Tibial artery (tissue), 4 donors: ENCODE results near the gene SPSB4.
A peak's percentile ranks its signal among the peaks of the same experiment; 100 is the strongest.

Experiments
- DNase-seq, 2 donors: peaks; one replicate each; pipeline ENCODE4 v3.0.0-alpha.2; 2019
- H3K27ac ChIP-seq, 2 donors: fragments of 200-600 bp; sonication (generic) in 1 of 2; 1 replicate in 1 of 2; 2 replicates in 1 of 2; pipeline ENCODE4 v1.5.1; 2018 to 2019; ENCODE audit warnings: mild to moderate bottlenecking in 1 of 2
- H3K27me3 ChIP-seq, 2 donors: fragments of 200-600 bp; sonication (generic) in 1 of 2; one replicate each; pipeline versions ENCODE4 v1.5.1 to v1.6.0; 2016 to 2019
- H3K36me3 ChIP-seq, 3 donors: fragments of 200-600 bp; sonication (generic) in 2 of 3; one replicate each; pipeline ENCODE4 v1.5.1; 2016 to 2019; ENCODE audit warnings: mild to moderate bottlenecking in 2 of 3
- H3K4me1 ChIP-seq, 4 donors: fragments of 200-600 bp; sonication (generic) in 2 of 4; 1 replicate in 3 of 4; 2 replicates in 1 of 4; pipeline ENCODE4 v1.5.1; 2016 to 2019
- H3K4me3 ChIP-seq, 2 donors: fragments of 200-600 bp; sonication (generic) in 1 of 2; 1 replicate in 1 of 2; 2 replicates in 1 of 2; pipeline ENCODE4 v1.5.1; 2018 to 2019; ENCODE audit warnings: mild to moderate bottlenecking in 2 of 2
- H3K9me3 ChIP-seq, 3 donors: fragments of 200-600 bp; sonication (generic) in 1 of 3; one replicate each; pipeline ENCODE4 v1.5.1; 2016 to 2019
- CTCF ChIP-seq, 2 experiments: fragments of 200-600 bp in 1 of 2; fragments of 450-650 bp in 1 of 2; IDR thresholded peaks; one replicate each; pipeline ENCODE4 v1.5.1; 2017 to 2019; ENCODE audit warnings: antibody characterized with exemption in 2 of 2, mild to moderate bottlenecking in 1 of 2, moderate library complexity in 1 of 2
- intact Hi-C: fragments of 100-400 bp; cut with DNase I; formaldehyde crosslinking; loops from one replicate; pipeline ENCODE4 v1.15.0; 2023; ENCODE audit warnings: low total_unique reads

The SPSB4 gene

GRCh38 chr3:141049681-141050080, 1.5 kb upstream of the SPSB4 start:
- Histone ChIP-seq H3K27ac (no peak overlapping the region), H3K4me3 (no peak overlapping the region), H3K9me3 (no peaks in the 10 kb centered on the region), H3K27me3 (peaks cover 0 to 15% of the 10 kb centered on the region in 2 donors), H3K4me1 (peaks cover 0 to 27% (median 21%) of the 10 kb centered on the region in 4 donors), H3K36me3 (no peaks in the 10 kb centered on the region)
- DNase-seq: no peak
- TF ChIP-seq CTCF (IDR thresholded peaks at IDR 0.05): no peak
- intact Hi-C loops: no loop called here

DNA sequence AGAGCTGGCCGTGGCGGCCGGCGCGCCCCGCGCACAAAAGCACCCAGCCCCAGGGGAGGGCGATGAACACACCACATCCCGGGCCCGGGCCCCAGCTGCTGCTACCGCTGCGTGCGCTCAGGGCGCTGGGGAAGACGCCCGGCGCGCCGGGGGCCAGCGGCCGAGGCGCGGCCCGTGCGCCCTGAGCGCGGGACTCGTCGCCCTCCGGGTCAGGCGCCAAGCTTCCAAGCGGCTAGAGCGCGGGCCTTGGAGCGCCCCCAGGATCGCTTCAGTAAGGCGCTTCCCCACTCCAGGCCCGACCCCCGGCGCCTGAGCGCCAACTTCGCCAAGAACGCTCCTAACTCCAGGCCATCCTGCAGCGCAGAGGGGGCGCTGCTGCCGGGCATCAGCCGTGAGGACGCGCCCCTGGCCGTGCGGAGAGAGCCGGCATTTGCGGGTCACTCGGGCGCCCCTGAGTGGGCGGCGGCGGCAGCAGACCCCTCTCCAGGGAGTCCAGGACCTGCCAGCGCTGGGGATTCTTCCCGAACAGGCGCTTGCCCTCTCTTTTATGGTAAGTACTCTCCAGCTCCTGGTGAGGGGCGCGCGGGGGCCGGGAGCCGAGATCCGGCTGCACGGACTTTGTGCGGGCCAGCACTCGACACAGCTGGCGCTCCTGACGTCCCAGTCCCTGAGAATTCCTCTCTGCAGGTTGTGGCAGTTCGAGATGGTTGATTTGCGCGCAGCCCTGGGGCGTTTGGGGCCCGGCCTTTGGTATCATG, 475 bp downstream of the SPSB4 start:
- intact Hi-C loops: no loop called here
- H3K4me3 ChIP-seq: peak overlapping the region; percentile 49 to 58

DNA sequence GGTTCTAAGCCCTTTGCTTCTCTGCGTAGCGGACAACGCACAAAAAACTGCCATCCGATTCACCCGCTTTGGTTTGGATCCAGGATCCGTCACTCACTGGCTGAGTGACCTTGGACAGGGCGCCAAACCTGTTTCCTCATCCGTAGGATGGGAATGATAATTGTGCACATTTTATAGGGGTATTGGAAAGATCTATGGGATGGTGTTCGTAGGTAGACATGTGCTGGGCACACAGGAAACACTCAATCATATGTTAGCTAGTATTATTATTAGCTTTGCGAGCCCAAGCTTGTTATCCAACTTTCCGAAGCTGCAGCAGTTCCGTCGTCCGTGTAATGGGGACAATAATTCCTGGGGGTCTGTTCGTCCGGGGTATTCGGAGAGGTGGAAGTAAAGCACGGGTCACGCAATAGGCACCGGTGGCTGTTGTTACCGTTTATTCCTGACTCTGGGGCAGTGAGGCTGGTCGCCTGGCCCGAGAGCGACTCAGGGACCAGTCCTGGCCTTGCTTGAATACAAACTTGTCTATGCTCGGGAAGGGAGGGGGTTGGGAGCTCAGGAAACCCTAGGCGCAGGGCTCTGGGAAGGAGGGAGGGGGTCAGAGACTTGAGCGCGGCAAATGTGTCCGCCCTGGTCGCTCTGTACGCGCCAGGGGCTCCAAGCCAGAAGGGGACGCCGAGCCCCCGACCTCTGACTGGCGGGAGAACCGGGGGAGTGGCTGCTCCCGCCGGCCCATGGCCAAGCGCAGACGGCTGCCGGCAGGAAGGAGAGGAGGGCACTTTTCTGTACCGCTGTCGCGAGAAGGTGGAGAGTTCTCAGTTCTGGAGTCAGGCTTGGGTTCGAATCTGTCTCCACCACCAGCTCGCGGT, 1.3 kb downstream of the SPSB4 start:
- DNase-seq: no peak
- no peaks in the 10 kb centered on the region for H3K36me3 ChIP-seq
- H3K27ac ChIP-seq: no peak overlapping the region
- peaks cover 0 to 27% (median 21%) of the 10 kb centered on the region in 4 donors for H3K4me1 ChIP-seq
- intact Hi-C loops: no loop called here
- H3K4me3 ChIP-seq: peak overlapping the region; percentile 49 to 58
- peaks cover 0 to 15% of the 10 kb centered on the region in 2 donors for H3K27me3 ChIP-seq
- TF ChIP-seq CTCF (IDR thresholded peaks at IDR 0.05): no peak
- H3K9me3 ChIP-seq: no peaks in the 10 kb centered on the region

More for the DNA sequence above, 475 bp downstream of the SPSB4 start:
- peaks cover 0 to 15% of the 10 kb centered on the region in 2 donors for H3K27me3 ChIP-seq
- DNase-seq: no peak
- H3K27ac ChIP-seq: peak overlapping the region in 1 of 2 donors; percentile 21
- no peak for TF ChIP-seq CTCF (IDR thresholded peaks at IDR 0.05)
- H3K9me3 ChIP-seq: no peaks in the 10 kb centered on the region
- no peaks in the 10 kb centered on the region for H3K36me3 ChIP-seq
- peaks cover 0 to 27% (median 21%) of the 10 kb centered on the region in 4 donors for H3K4me1 ChIP-seq

- Histone ChIP-seq H3K27me3 (peaks cover 0 to 12% of the 10 kb centered on the region in 2 donors), H3K9me3 (no peaks in the 10 kb centered on the region), H3K27ac (no peak overlapping the region), H3K4me3 (no peak overlapping the region), H3K4me1 (peaks cover 0 to 27% (median 21%) of the 10 kb centered on the region in 4 donors), H3K36me3 (no peaks in the 10 kb centered on the region)
- intact Hi-C loops: no loop called here
- DNase-seq: no peak
- TF ChIP-seq CTCF (IDR thresholded peaks at IDR 0.05): no peak
Observed at GRCh38 chr3:141055136-141055535, 4.0 kb downstream of the SPSB4 start.

- no peaks in the 10 kb centered on the region for H3K36me3 ChIP-seq
- H3K4me3 ChIP-seq: no peak overlapping the region
- H3K27me3 ChIP-seq: peaks cover 0 to 12% of the 10 kb centered on the region in 2 donors
- intact Hi-C loops: no loop called here
- no peak for TF ChIP-seq CTCF (IDR thresholded peaks at IDR 0.05)
- H3K27ac ChIP-seq: no peak overlapping the region
- DNase-seq: no peak
- H3K9me3 ChIP-seq: no peaks in the 10 kb centered on the region
- peaks cover 0 to 23% (median 18%) of the 10 kb centered on the region in 4 donors for H3K4me1 ChIP-seq
Observed at GRCh38 chr3:141055536-141056445, 4.6 kb downstream of the SPSB4 start.
